ENCODE measurements around the gene FEZ2. TPM values are rescaled to one million over a fixed set of nuclear protein-coding genes. Genes with fewer than 3 reads are reported as not detected.

The FEZ2 gene
- polyA plus RNA-seq, 2 of the 4 experiments (the other 2 are of a cell fraction) = 52.5 to 124 TPM

DNA sequence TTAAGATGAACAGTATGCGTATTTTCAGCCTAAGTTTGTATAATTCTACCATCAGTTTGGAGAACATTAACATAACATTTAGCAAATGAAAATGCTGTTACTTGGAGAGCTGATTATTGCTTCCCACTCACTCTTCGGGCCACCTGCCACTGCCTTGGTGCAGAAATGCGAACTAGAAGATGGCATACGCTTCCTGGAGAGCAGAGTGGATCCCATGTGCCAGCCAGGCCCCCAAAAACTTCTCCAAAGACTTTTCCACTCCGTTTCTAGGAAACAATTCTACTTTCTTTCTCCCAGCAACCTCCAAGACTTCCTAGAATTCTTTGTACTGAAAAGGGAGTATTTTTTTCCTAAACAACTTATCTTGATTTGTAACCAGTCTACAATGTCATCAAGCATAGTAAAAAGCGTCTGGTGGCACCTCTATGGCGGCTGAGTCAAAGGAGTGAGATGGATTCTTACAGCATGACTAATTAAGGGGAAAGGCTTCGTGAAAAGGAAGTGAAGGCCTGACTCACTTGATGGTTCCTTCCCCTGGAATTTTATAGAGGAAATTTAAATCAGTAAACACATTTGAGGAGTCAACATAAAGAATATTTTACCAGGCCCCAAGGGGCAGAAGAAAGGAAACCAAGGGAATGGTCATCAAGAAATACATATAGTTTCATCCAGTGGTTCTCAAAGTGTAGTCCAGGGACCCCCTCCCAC is 36.6 kb downstream of the FEZ2 start (continued):
- TF ChIP-seq, protein P1, sequence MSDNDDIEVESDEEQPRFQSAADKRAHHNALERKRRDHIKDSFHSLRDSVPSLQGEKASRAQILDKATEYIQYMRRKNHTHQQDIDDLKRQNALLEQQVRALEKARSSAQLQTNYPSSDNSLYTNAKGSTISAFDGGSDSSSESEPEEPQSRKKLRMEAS (IDR thresholded peaks at IDR 0.05) = peak; percentile 83
- TF ChIP-seq CHD2 (IDR thresholded peaks at IDR 0.05; ENCODE audit: low read length, partially characterized antibody) (no peak), HOXA7 (CRISPR knock-in tag; IDR thresholded peaks at IDR 0.05) (no peak), RCOR1 (IDR thresholded peaks at IDR 0.05; ENCODE audit: low read depth, low read length) (no peak), POLR2A (IDR thresholded peaks at IDR 0.05; ENCODE audit: low read length) (no peak), FOSL2 (IDR thresholded peaks at IDR 0.05) (peak; percentile 91), FOSL2 (CRISPR knock-in tag; IDR thresholded peaks at IDR 0.05) (peak; percentile 96), ESRRA (IDR thresholded peaks at IDR 0.05; ENCODE audit: borderline replicate concordance, low read length) (no peak), NFE2L2 (conservative IDR thresholded peaks at IDR 0.05; ENCODE audit: low read length) (no peak), EHF (CRISPR knock-in tag; IDR thresholded peaks at IDR 0.05) (no peak), RNF2 (IDR thresholded peaks at IDR 0.05; ENCODE audit: borderline replicate concordance, low read depth) (no peak), HOXB13 (CRISPR knock-in tag; IDR thresholded peaks at IDR 0.05; ENCODE audit: low read depth) (0 out of 2 replicates have a peak, but pooled peaks have one; percentile 22), FOSB (CRISPR knock-in tag; IDR thresholded peaks at IDR 0.05) (0 out of 2 replicates have a peak, but pooled peaks have one; percentile 14), JUNB (IDR thresholded peaks at IDR 0.05) (peak; percentile 92)
- TF ChIP-seq, protein P2, sequence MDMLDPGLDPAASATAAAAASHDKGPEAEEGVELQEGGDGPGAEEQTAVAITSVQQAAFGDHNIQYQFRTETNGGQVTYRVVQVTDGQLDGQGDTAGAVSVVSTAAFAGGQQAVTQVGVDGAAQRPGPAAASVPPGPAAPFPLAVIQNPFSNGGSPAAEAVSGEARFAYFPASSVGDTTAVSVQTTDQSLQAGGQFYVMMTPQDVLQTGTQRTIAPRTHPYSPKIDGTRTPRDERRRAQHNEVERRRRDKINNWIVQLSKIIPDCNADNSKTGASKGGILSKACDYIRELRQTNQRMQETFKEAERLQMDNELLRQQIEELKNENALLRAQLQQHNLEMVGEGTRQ (IDR thresholded peaks at IDR 0.05) = no peak
- TF ChIP-seq, protein P3, sequence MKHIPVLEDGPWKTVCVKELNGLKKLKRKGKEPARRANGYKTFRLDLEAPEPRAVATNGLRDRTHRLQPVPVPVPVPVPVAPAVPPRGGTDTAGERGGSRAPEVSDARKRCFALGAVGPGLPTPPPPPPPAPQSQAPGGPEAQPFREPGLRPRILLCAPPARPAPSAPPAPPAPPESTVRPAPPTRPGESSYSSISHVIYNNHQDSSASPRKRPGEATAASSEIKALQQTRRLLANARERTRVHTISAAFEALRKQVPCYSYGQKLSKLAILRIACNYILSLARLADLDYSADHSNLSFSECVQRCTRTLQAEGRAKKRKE (CRISPR knock-in tag; IDR thresholded peaks at IDR 0.05; ENCODE audit: low read depth) = peak; percentile 55
- TF ChIP-seq, protein P4, sequence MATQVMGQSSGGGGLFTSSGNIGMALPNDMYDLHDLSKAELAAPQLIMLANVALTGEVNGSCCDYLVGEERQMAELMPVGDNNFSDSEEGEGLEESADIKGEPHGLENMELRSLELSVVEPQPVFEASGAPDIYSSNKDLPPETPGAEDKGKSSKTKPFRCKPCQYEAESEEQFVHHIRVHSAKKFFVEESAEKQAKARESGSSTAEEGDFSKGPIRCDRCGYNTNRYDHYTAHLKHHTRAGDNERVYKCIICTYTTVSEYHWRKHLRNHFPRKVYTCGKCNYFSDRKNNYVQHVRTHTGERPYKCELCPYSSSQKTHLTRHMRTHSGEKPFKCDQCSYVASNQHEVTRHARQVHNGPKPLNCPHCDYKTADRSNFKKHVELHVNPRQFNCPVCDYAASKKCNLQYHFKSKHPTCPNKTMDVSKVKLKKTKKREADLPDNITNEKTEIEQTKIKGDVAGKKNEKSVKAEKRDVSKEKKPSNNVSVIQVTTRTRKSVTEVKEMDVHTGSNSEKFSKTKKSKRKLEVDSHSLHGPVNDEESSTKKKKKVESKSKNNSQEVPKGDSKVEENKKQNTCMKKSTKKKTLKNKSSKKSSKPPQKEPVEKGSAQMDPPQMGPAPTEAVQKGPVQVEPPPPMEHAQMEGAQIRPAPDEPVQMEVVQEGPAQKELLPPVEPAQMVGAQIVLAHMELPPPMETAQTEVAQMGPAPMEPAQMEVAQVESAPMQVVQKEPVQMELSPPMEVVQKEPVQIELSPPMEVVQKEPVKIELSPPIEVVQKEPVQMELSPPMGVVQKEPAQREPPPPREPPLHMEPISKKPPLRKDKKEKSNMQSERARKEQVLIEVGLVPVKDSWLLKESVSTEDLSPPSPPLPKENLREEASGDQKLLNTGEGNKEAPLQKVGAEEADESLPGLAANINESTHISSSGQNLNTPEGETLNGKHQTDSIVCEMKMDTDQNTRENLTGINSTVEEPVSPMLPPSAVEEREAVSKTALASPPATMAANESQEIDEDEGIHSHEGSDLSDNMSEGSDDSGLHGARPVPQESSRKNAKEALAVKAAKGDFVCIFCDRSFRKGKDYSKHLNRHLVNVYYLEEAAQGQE (IDR thresholded peaks at IDR 0.05) = no peak
- TF ChIP-seq, protein P5, sequence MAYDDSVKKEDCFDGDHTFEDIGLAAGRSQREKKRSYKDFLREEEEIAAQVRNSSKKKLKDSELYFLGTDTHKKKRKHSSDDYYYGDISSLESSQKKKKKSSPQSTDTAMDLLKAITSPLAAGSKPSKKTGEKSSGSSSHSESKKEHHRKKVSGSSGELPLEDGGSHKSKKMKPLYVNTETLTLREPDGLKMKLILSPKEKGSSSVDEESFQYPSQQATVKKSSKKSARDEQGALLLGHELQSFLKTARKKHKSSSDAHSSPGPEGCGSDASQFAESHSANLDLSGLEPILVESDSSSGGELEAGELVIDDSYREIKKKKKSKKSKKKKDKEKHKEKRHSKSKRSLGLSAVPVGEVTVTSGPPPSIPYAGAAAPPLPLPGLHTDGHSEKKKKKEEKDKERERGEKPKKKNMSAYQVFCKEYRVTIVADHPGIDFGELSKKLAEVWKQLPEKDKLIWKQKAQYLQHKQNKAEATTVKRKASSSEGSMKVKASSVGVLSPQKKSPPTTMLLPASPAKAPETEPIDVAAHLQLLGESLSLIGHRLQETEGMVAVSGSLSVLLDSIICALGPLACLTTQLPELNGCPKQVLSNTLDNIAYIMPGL (CRISPR knock-in tag; IDR thresholded peaks at IDR 0.05; ENCODE audit: borderline replicate concordance) = no peak
- TF ChIP-seq, protein P6, sequence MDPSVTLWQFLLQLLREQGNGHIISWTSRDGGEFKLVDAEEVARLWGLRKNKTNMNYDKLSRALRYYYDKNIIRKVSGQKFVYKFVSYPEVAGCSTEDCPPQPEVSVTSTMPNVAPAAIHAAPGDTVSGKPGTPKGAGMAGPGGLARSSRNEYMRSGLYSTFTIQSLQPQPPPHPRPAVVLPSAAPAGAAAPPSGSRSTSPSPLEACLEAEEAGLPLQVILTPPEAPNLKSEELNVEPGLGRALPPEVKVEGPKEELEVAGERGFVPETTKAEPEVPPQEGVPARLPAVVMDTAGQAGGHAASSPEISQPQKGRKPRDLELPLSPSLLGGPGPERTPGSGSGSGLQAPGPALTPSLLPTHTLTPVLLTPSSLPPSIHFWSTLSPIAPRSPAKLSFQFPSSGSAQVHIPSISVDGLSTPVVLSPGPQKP (IDR thresholded peaks at IDR 0.05; ENCODE audit: low read depth, low read length) = no peak

Data from A549 (cell line).